H9 (cell line): ENCODE results near the gene ITGA8. TPM values are rescaled to one million over a fixed set of nuclear protein-coding genes. Genes with fewer than 3 reads are reported as not detected.

Experiments
- DNase-seq: peaks from one replicate; pipeline ENCODE4 v3.0.0-alpha.2; 2017
- H2AFZ ChIP-seq: one replicate; pipeline ENCODE4 v1.6.1; 2013; ENCODE audit warnings: mild to moderate bottlenecking, low read length, control low read depth, moderate library complexity
- H2AK5ac ChIP-seq: 2 replicates; pipeline ENCODE4 v1.6.1; 2013; ENCODE audit warnings: low read length, control low read depth, mixed read lengths; ENCODE audit not compliant: insufficient read length
- H2BK120ac ChIP-seq: one replicate; pipeline ENCODE4 v1.6.1; 2013; ENCODE audit warnings: low read depth, mild to moderate bottlenecking, low read length, control low read depth, inconsistent platforms; ENCODE audit not compliant: poor library complexity, severe bottlenecking
- H2BK12ac ChIP-seq: 2 replicates; pipeline ENCODE4 v1.6.1; 2013; ENCODE audit warnings: low read length, control low read depth, mixed read lengths, low read depth; ENCODE audit not compliant: insufficient read length
- H2BK15ac ChIP-seq: 2 replicates; pipeline ENCODE4 v1.6.1; 2013; ENCODE audit warnings: low read depth, low read length, control low read depth
- H2BK20ac ChIP-seq: one replicate; pipeline ENCODE4 v1.6.1; 2013; ENCODE audit warnings: low read depth, mild to moderate bottlenecking, low read length, control low read depth, inconsistent platforms; ENCODE audit not compliant: poor library complexity, severe bottlenecking
- H2BK5ac ChIP-seq: 2 replicates; pipeline ENCODE4 v1.6.1; 2013; ENCODE audit warnings: low read length, control low read depth, mixed read lengths; ENCODE audit not compliant: insufficient read length
- H3K14ac ChIP-seq: 2 replicates; pipeline ENCODE4 v1.6.1; 2013; ENCODE audit warnings: low read length, control low read depth; ENCODE audit not compliant: insufficient read depth
- H3K18ac ChIP-seq: 2 replicates; pipeline ENCODE4 v1.6.1; 2013; ENCODE audit warnings: low read depth, mild to moderate bottlenecking, mixed read lengths, low read length, control low read depth; ENCODE audit not compliant: insufficient read length
- H3K23ac ChIP-seq: 2 replicates; pipeline ENCODE4 v1.6.1; 2013; ENCODE audit warnings: low read length, control low read depth, mixed read lengths, low read depth; ENCODE audit not compliant: insufficient read length
- H3K23me2 ChIP-seq: 2 replicates; pipeline ENCODE4 v1.6.1; 2013; ENCODE audit warnings: low read depth, mild to moderate bottlenecking, mixed read lengths, low read length, control low read depth; ENCODE audit not compliant: insufficient read length, poor library complexity, severe bottlenecking
- H3K27ac ChIP-seq: 2 replicates; pipeline ENCODE4 v1.5.1; 2013; ENCODE audit warnings: low read length, control low read depth, mixed read lengths, low read depth; ENCODE audit not compliant: insufficient read length
- H3K27me3 ChIP-seq: 2 replicates; pipeline ENCODE4 v1.6.1; 2013; ENCODE audit warnings: low read length, control low read depth, inconsistent platforms; ENCODE audit not compliant: insufficient read depth
- H3K4ac ChIP-seq: 2 replicates; pipeline ENCODE4 v1.6.1; 2013; ENCODE audit warnings: low read depth, mild to moderate bottlenecking, control low read depth, inconsistent platforms, low read length, moderate library complexity
- H3K4me1 ChIP-seq: 2 replicates; pipeline ENCODE4 v1.6.1; 2013; ENCODE audit warnings: low read length, control low read depth, inconsistent platforms; ENCODE audit not compliant: insufficient read depth
- H3K4me2 ChIP-seq: 2 replicates; pipeline ENCODE4 v1.6.1; 2013; ENCODE audit warnings: low read length, control low read depth, mixed read lengths; ENCODE audit not compliant: insufficient read length, insufficient read depth
- H3K56ac ChIP-seq: 2 replicates; pipeline ENCODE4 v1.6.1; 2013; ENCODE audit warnings: low read depth, mild to moderate bottlenecking, mixed read lengths, low read length, control low read depth; ENCODE audit not compliant: insufficient read length
- H3K79me1 ChIP-seq: 2 replicates; pipeline ENCODE4 v1.6.1; 2013; ENCODE audit warnings: low read depth, mild to moderate bottlenecking, moderate library complexity, low read length, control low read depth, inconsistent platforms; ENCODE audit not compliant: insufficient read depth, poor library complexity, severe bottlenecking
- H3K79me2 ChIP-seq: 2 replicates; pipeline ENCODE4 v1.6.1; 2013; ENCODE audit warnings: low read length, control low read depth, inconsistent platforms; ENCODE audit not compliant: insufficient read depth
- H3K9ac ChIP-seq: 2 replicates; pipeline ENCODE4 v1.6.1; 2013; ENCODE audit warnings: low read length, control low read depth, mixed read lengths; ENCODE audit not compliant: insufficient read length; ENCODE audit errors: extremely low read depth
- H3K9me3 ChIP-seq: one replicate; pipeline ENCODE4 v1.6.1; 2013; ENCODE audit warnings: low read depth, low read length, inconsistent platforms; ENCODE audit not compliant: control insufficient read depth
- H3T11ph ChIP-seq: one replicate; pipeline ENCODE4 v1.6.1; 2013; ENCODE audit warnings: mild to moderate bottlenecking, low read length, control low read depth, inconsistent platforms
- H4K20me1 ChIP-seq: one replicate; pipeline ENCODE4 v1.6.1; 2013; ENCODE audit not compliant: control insufficient read depth, insufficient read length, insufficient read depth
- H4K5ac ChIP-seq: 2 replicates; pipeline ENCODE4 v1.6.1; 2013; ENCODE audit warnings: low read depth, mild to moderate bottlenecking, mixed read lengths, low read length, control low read depth; ENCODE audit not compliant: insufficient read length
- H4K8ac ChIP-seq: replicated peaks from 2 replicates; pipeline ENCODE4 v1.6.1; 2013; ENCODE audit warnings: low read length, control low read depth, mixed read lengths, low read depth; ENCODE audit not compliant: insufficient read length
- H4K91ac ChIP-seq: 2 replicates; pipeline ENCODE4 v1.6.1; 2013; ENCODE audit warnings: low read depth, mild to moderate bottlenecking, moderate library complexity, mixed read lengths, low read length, control low read depth; ENCODE audit not compliant: insufficient read length
- H3K27ac Mint-ChIP-seq, 3 experiments: 2 replicates in 2 of 3; 3 replicates in 1 of 3; pipeline ENCODE4 v1.8.0; 2020 to 2021; ENCODE audit warnings: mixed read lengths in 3 of 3, mild to moderate bottlenecking in 1 of 3, moderate library complexity in 1 of 3
- H3K27me3 Mint-ChIP-seq: 2 replicates; pipeline ENCODE4 v1.8.0; 2021; ENCODE audit warnings: low read depth, mild to moderate bottlenecking, moderate library complexity, mixed read lengths
- H3K36me3 Mint-ChIP-seq, 3 experiments: 2 replicates in 2 of 3; 3 replicates in 1 of 3; pipeline ENCODE4 v1.8.0; 2020 to 2021; ENCODE audit warnings: low read depth in 3 of 3, mixed read lengths in 3 of 3; ENCODE audit not compliant: insufficient read depth in 1 of 3
- H3K4me1 Mint-ChIP-seq, 2 experiments: 2 replicates each; pipeline ENCODE4 v1.8.0; 2020; ENCODE audit warnings: mixed read lengths in 2 of 2
- H3K4me3 Mint-ChIP-seq, 2 experiments: 2 replicates in 1 of 2; 3 replicates in 1 of 2; pipeline ENCODE4 v1.8.0; 2020 to 2021; ENCODE audit warnings: mild to moderate bottlenecking in 2 of 2, mixed read lengths in 2 of 2, moderate library complexity in 1 of 2
- H3K9me3 Mint-ChIP-seq, 2 experiments: 2 replicates in 1 of 2; 3 replicates in 1 of 2; pipeline ENCODE4 v1.8.0; 2020; ENCODE audit warnings: mild to moderate bottlenecking in 2 of 2, mixed read lengths in 2 of 2, moderate library complexity in 1 of 2
- CTCF ChIP-seq: fragments of 200-600 bp; sonication (generic); conservative IDR thresholded peaks from 3 replicates; pipeline ENCODE4 v1.8.0; 2021; ENCODE audit warnings: antibody characterized with exemption, mild to moderate bottlenecking
- WGBS: extraction: QIAGEN DNeasy Blood & Tissue Kit; methylation state at CpG from one replicate; pipeline ENCODE4 v1.1.7; 2013; ENCODE audit warnings: missing lambda C conversion rate, low lambda C conversion rate, mixed read lengths; ENCODE audit not compliant: insufficient read length; ENCODE audit errors: extremely low coverage; 5-methylcytosine and 5-hydroxymethylcytosine counted together
- total RNA-seq: library from RNA; stranded (reverse); gene quantifications from 2 replicates; pipeline ENCODE4 v1.2.1, GENCODE V29; 2021

ITGA8 gene
- total RNA-seq, 1 experiment from 2014 or later, result not detected

GRCh38 chr10:15516256-15517085, 203.3 kb downstream of the ITGA8 start:
- Histone ChIP-seq H3K23ac (no peak overlapping the region), H3T11ph (no peak overlapping the region), H2AFZ (no peak overlapping the region), H4K8ac (no peak overlapping the region), H3K23me2 (no peaks in the 10 kb centered on the region), H2BK20ac (no peak overlapping the region), H2BK12ac (no peak overlapping the region), H4K5ac (no peak overlapping the region), H3K18ac (no peak overlapping the region), H3K9ac (no peak overlapping the region), H3K56ac (no peak overlapping the region), H4K91ac (no peak overlapping the region), H3K4me1 (no peaks in the 10 kb centered on the region), H3K4ac (no peak overlapping the region), H2AK5ac (no peak overlapping the region), H3K79me1 (no peaks in the 10 kb centered on the region), H3K14ac (no peak overlapping the region), H3K9me3 (no peaks in the 10 kb centered on the region), H4K20me1 (no peaks in the 10 kb centered on the region), H3K79me2 (no peaks in the 10 kb centered on the region), H2BK120ac (no peak overlapping the region), H3K27me3 (no peaks in the 10 kb centered on the region), H3K27ac (no peak overlapping the region), H2BK5ac (no peak overlapping the region), H3K4me2 (no peak overlapping the region), H2BK15ac (no peak overlapping the region)
- Mint-ChIP-seq H3K4me3 (no peak overlapping the region), H3K36me3 (no peaks in the 10 kb centered on the region), H3K27me3 (peaks cover 17% of the 10 kb centered on the region), H3K27ac (no peak overlapping the region), H3K9me3 (no peaks in the 10 kb centered on the region), H3K4me1 (no peaks in the 10 kb centered on the region)
- WGBS, result no CpG with 5 or more reads among the region's 4 CpGs
- DNase-seq, result no peak
- no peak for TF ChIP-seq CTCF
